Measurements from ENCODE around the gene FAM20C. TPM values are rescaled to one million over a fixed set of nuclear protein-coding genes. Genes with fewer than 3 reads are reported as not detected.

FAM20C gene
- total and polyA plus RNA-seq, 2 of the 8 experiments (the other 6 are each of a cell fraction or from before 2014, with no cell fraction given), result 9.5 to 34.8 TPM

GRCh38 chr7:230274-230673, 37.9 kb downstream of the FAM20C start:
- Histone ChIP-seq H2AK5ac (ENCODE audit: low read depth, low read length) (no peak overlapping the region), H3K9me3 (ENCODE audit: insufficient read depth in 2 of 2, low read depth in 1 of 2, low read length in 1 of 2) (no peaks in the 10 kb centered on the region), H3K79me1 (ENCODE audit: low read depth, low read length) (peaks cover 9% of the 10 kb centered on the region), H3K4ac (replicated peaks; ENCODE audit: insufficient read length, low read depth, low read length) (no peak overlapping the region), H2BK15ac (ENCODE audit: low read length) (no peak overlapping the region), H2AFZ (ENCODE audit: low read length) (no peak overlapping the region), H2BK5ac (ENCODE audit: low read depth, low read length) (no peak overlapping the region), H2BK120ac (replicated peaks; ENCODE audit: low read depth, low read length) (no peak overlapping the region), H3K36me3 (ENCODE audit: control insufficient read depth in 2 of 4, insufficient read depth in 4 of 4, low read length in 3 of 4) (peaks cover 0 to 3% (median under 1%) of the 10 kb centered on the region in 4 experiments; a peak in 2 of 8 replicates), H4K20me1 (replicated peaks in 1 of 2; ENCODE audit: control insufficient read depth in 1 of 2, insufficient read depth in 2 of 2, low read length in 2 of 2) (peaks cover 3 to 5% of the 10 kb centered on the region in 2 experiments), H3K79me2 (ENCODE audit: control insufficient read depth in 1 of 2, insufficient read depth in 2 of 2, low read length in 2 of 2) (no peaks in the 10 kb centered on the region), H3K9ac (replicated peaks in 1 of 4; ENCODE audit: extremely low read depth in 1 of 4, low read depth in 3 of 4, low read length in 3 of 4) (no peak overlapping the region), H4K5ac (ENCODE audit: insufficient read length, low read depth, low read length) (no peak overlapping the region), H4K8ac (ENCODE audit: extremely low read depth, insufficient read depth, low read length) (no peak overlapping the region), H3K4me2 (ENCODE audit: insufficient read depth in 1 of 2, low read depth in 2 of 2, low read length in 2 of 2) (no peak overlapping the region), H3K4me1 (replicated peaks in 1 of 4; ENCODE audit: control insufficient read depth in 3 of 4, insufficient read depth in 4 of 4, low read length in 3 of 4) (no peaks in the 10 kb centered on the region), H4K91ac (replicated peaks; ENCODE audit: insufficient read length, low read length) (no peak overlapping the region), H3K27me3 (replicated peaks in 1 of 4; ENCODE audit: control insufficient read depth in 3 of 4, extremely low read depth in 1 of 4, insufficient read depth in 3 of 4, low read length in 3 of 4) (no peaks in the 10 kb centered on the region), H3K18ac (ENCODE audit: extremely low read depth, low read length) (no peak overlapping the region), H3K23ac (ENCODE audit: insufficient read length) (no peak overlapping the region), H3K27ac (ENCODE audit: low read depth, low read length) (no peak overlapping the region), H3K14ac (ENCODE audit: insufficient read length) (no peak overlapping the region), H2BK20ac (ENCODE audit: low read length) (no peak overlapping the region), H3K23me2 (ENCODE audit: low read depth, low read length) (no peaks in the 10 kb centered on the region), H3K56ac (replicated peaks; ENCODE audit: insufficient read length, low read depth, low read length) (no peak overlapping the region), H3K4me3 (ENCODE audit: extremely low read depth in 1 of 4, insufficient read depth in 2 of 4, low read depth in 3 of 4, low read length in 4 of 4) (no peak overlapping the region), H2BK12ac (ENCODE audit: low read depth, low read length) (no peak overlapping the region)
- TF ChIP-seq ATF2 (IDR thresholded peaks at IDR 0.05; ENCODE audit: low read length) (no peak), KDM1A (IDR thresholded peaks at IDR 0.05; ENCODE audit: borderline replicate concordance, low read length) (no peak), ATF3 (IDR thresholded peaks at IDR 0.05; ENCODE audit: insufficient read depth, low read depth, low read length) (no peak), EGR1 (IDR thresholded peaks at IDR 0.05; ENCODE audit: borderline replicate concordance, low read depth, low read length) (no peak), RBBP5 (IDR thresholded peaks at IDR 0.05; ENCODE audit: borderline replicate concordance, low read depth, low read length) (no peak), HDAC6 (IDR thresholded peaks at IDR 0.05; ENCODE audit: low read depth, low read length) (no peak), ASH2L (IDR thresholded peaks at IDR 0.05; ENCODE audit: low read length) (no peak), GTF2F1 (IDR thresholded peaks at IDR 0.05; ENCODE audit: borderline replicate concordance, low read depth, low read length) (no peak), GABPA (IDR thresholded peaks at IDR 0.05; ENCODE audit: borderline replicate concordance, insufficient read depth, low read length) (no peak), EP300 (IDR thresholded peaks at IDR 0.05; ENCODE audit: borderline replicate concordance in 1 of 2, low read depth in 2 of 2, low read length in 2 of 2) (no peak), TAF1 (IDR thresholded peaks at IDR 0.05; ENCODE audit: low read depth, low read length) (no peak), NRF1 (IDR thresholded peaks at IDR 0.05; ENCODE audit: low read depth, low read length) (no peak)
- WGBS, 2 experiments (ENCODE audit: extremely low coverage in 1 of 2, insufficient coverage in 1 of 2, insufficient read length in 1 of 2, insufficient replicate concordance in 2 of 2, low coverage in 1 of 2, low lambda C conversion rate in 2 of 2, missing lambda C conversion rate in 1 of 2), result 95% methylated on average over 14 of the region's 17 CpGs; no CpG with 5 or more reads in 1 of the 2 experiments
- FAIRE-seq (no peak), DNase-seq (ENCODE audit: low read depth in 1 of 2, low spot score in 2 of 2) (no peak)
- ChIA-PET POLR2A (ENCODE audit: partially characterized antibody) (no interaction called here), CTCF (ENCODE audit: partially characterized antibody) (interaction anchor here (0.7 to 5.0 kb wide), 10 partner anchors 10 to 188 kb away, joined by 3 to 22 read pairs (median 4); partner anchors contain the start of gene FOXL3)
